LNCAP (cell line): ENCODE data around the gene MKLN1.

Source experiments
- CTCF ChIP-seq: fragments of 450-650 bp; IDR thresholded peaks from 2 replicates; pipeline ENCODE4 v1.5.1; 2017; ENCODE audit warnings: mild to moderate bottlenecking

The MKLN1 gene

DNA sequence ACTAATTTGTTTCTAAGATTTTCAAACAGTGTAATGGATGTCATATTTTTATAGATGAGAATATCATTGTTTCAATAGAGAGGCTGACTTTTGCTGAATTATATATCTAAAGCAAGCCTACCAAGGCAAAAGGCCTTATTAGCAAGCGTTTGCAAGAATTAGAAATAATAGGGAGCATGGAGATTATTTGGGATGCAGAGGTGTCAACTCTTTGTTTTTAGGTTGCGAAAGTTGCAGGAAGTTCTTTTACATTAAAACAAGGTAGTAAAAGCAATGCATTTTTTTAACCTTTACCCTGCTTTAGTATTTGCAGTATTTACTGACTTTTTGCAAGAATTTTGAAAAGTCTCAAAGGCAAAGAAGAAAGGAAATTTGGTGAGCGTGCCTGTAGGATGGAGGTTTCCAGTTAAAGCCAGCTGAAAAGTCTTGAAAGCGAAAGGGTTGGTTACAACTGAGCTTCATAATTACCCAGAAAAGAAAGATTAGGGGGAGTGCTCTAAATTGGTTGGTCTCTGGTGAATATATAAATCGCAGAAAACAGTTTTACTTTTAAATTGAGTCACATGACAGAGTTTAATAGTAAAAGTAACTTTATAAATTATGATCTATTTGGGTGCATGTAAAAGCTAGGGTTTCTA, 81.6 kb downstream of the MKLN1 start:
- no peak for TF ChIP-seq CTCF

GRCh38 chr7:131412031-131412430, 84.4 kb downstream of the MKLN1 start:
- no peak for TF ChIP-seq CTCF

DNA sequence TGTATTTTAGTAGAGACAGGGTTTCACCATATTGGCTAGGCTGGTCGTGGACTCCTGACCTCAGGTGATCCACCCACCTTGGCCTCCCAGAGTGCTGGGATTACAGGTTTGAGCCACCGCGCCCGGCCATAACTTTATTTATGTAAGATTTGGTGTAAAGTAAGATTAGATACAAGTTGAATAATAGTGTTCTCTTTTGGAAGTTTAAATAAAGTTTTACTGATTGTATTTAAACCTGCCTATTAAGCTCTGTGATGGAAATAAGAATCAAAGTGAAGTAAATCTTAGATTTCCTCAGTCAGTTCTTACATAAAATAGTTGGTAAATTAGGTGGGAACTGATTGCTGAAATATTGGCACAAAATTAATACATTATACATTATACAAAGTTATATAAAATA, 86.0 kb downstream of the MKLN1 start:
- no peak for TF ChIP-seq CTCF

DNA sequence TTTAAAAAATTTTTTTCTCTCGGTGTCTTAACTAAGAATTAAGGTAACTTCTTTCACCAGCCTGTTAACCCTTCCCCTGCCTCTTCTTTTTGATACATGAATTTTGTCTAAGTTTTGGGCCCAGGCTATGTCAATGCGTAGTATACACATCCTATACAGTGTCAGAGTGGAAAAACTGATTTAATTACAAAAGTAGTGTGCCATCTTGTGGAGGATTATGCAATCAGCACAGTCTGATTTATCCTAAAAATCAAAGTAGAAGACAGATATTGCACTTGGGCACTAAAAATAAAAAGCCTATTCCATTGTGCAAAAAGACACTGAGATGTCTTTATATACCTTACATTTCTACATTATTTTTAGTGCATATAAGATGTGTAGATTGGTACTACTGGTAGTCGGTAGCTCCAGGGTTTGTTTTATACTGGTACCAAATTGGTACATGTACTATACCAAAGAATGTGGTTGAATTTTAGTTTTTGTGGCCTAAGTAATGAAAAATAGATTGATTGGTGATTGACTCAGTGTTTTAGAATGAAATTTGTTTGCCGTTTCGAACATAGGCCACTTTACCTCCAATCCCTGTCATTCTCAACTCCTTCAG, 96.6 kb downstream of the MKLN1 start:
- peak; percentile 80 for TF ChIP-seq CTCF

DNA sequence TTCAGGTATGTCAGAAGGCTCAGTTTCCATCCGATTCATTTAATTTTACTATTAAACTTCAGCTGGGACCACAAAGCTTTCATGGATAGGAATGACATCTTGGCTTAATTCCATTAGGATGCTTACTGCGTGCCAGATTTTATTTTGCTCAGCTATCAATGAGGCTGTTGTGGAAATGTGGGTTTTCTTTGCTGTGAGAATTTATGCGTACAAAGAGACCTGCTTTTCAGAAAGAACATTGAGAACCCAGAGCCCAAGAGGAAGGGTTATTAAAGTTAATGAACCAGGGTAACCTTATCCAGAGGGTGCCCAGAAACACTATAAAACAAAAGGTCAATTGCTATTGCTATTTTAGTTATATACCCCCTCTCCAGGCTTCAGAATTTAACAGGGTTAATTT, 98.3 kb downstream of the MKLN1 start:
- no peak for TF ChIP-seq CTCF

DNA sequence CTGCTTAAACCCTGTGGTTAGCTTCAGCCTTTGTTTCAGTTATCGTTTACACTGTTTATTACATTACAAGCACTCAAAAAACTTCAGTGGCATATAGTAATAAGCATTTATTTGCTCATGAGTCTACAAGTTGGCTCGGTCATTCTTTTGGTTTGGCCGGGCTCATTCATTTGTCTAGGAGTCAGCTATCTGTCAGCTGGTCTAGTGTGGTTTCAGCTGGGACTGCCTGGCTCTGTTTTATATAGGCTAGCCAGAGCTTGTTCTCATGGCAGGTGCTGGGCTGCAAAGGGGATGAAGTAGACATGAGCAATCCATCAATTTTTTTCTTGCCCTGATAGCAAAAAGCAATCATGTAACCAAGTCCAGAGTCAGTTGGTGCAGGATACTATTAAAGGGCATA, 103.6 kb downstream of the MKLN1 start:
- TF ChIP-seq CTCF: no peak

GRCh38 chr7:131431756-131432155, 104.1 kb downstream of the MKLN1 start:
- TF ChIP-seq CTCF: no peak

DNA sequence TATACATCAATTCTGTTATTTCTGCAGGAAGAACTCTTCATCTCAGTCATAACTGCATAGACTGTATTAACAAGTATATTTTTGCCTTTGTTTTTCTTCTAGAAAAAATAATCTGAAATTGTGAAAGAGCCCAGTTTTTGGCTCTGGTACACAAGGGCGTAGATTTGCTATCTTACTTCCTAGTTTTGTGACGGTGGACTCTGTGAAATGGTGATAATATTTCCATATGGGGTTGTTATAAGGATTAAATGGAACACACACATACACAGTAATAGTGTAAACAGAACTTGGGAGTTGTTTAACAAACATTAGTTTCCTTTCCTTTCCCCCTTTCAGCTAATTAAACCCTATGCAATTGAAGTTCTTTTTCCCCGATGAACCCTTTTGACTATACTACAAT, 108.7 kb downstream of the MKLN1 start:
- no peak for TF ChIP-seq CTCF
